ENCODE measurements around the gene CYREN. TPM values are rescaled to one million over a fixed set of nuclear protein-coding genes. Genes with fewer than 3 reads are reported as not detected.
A peak's percentile ranks its signal among the peaks of the same experiment; 100 is the strongest.

Gene CYREN
- total RNA-seq, 1 experiment from 2014 or later: 54.7 TPM

DNA sequence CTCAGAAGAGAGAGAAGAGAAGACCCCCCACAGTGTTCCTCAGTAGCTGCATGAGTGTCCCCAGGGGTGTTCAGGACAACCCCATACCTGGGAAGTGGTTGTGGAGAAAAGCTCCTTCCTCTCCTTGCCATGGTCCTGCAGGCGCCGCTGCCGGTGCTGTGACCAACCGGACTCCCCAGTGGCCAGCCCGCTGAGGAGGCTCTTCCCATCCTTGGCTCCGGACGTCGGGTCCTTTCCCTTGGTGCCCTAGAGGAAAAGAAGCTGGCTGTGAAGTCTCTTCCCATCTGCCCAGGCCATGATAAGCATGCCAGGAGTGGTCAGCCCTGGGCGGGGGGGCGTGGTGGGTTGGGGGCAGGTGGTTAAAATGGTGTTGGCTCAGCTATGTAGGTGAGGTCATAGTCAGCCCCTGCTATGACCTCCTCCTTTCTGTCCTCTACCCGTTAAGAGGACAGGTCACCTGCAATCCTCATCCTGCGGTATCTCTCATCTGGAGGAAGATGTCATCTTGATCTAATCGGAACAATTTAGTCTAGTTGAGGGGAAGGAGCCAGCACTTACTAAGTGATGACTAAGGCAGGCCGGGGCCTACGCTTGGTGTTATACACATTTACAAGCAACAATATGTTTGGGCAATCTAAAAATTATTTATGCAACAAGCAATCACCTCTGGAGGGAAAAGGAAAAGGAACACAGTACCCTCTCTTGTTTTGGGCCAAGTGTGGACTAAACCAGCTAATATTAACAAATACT is 27.6 kb upstream of the CYREN start:
- no peak for DNase-seq (ENCODE audit: low read depth)

DNA sequence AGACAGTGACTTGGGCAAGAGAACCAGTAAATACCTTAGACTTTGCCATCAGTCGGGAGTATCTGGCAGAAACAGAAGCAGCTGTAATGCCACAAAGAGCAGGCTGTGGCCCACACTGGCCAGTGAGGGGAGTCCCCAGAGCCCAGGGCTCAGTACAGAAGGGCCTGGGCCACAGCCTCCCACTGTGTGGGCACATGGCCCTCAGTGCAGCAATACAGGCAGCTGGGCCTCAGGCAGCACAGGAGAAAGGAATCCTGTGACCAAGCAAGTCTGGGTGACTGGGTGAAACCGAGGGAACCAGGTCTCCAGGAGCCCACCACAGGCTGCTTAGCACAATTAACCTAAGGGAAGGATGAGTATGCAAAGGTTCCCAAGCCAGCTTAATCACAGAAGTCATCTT is 26.8 kb upstream of the CYREN start:
- no peak for DNase-seq (ENCODE audit: low read depth)

- DNase-seq (ENCODE audit: low read depth): no peak
Observed at GRCh38 chr7:135195968-135196629, 25.6 kb upstream of the CYREN start.

- DNase-seq (ENCODE audit: low read depth): no peak
Observed at GRCh38 chr7:135195156-135195555, 24.6 kb upstream of the CYREN start.

GRCh38 chr7:135194494-135195095 is 24.1 kb upstream of the CYREN start:
- DNase-seq (ENCODE audit: low read depth): peak; percentile 55

- DNase-seq (ENCODE audit: low read depth): peak; percentile 91
Observed at GRCh38 chr7:135193615-135194081, 23.1 kb upstream of the CYREN start.

DNA sequence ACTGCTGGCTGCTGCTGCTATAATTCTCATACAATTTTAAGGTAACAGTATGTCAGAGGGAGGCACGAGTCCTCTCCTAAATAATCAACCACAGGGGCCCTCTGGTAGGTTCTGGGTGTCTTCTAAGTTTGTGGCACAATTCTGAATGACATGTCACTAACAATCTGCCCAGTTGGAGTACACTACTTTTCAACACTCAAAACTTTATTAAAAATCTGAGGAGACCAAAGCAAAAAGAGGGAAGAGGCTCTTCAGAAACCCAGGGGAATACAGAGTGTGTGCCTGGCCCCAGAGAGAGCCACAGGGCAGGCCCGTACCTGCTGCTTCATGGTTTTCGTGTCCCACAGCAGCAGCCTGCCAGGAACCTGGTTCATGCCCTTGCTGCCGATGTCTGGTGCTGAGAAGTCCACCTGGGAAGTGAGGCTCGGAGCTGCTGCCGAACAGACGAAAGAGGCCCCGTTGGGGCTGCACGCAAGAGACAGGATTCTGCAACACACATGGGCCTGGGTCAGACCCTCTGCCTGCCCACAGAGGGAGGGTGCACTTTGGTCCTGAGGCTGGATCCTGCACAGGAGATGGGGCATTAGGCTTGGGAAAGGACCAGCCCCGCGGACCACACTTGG is 22.5 kb upstream of the CYREN start:
- DNase-seq (ENCODE audit: low read depth): no peak

DNA sequence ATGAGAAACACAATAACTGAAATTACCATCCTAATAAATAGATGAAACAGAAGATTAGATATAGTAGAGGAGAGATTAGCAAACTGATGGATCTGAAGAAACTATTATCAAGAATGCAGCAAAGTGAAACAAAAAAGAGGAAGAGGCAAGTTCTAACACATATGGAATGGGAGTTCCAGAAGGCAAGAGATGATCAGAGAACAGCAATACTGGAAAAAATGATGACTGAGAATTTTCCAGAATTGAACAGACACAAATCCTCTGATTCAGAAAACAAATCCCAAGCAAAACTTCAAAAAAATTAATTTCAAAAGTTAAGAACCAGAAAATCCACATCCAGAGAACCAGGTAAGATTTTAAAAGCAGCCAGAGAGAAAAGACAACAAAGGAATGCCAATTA is 20.2 kb upstream of the CYREN start:
- no peak for DNase-seq (ENCODE audit: low read depth)

DNA sequence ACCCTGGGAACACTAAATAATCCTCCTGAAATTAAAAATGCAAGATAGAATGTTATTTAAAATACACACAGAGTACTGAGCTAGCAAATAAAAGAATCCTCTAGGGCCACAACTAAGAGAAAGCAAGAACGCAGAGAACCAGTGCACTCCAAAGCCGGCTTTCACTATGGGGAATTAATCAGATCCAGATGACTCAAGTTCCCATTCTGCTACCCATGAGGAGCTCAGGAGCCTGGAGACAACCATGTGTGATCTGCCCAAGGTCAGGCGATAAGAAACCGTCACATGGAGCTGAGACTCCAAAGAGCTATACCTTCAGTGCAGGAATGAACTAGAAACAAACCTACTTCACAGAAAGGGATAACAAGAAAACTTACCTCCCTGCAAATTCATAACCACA is 19.5 kb upstream of the CYREN start:
- no peak for DNase-seq (ENCODE audit: low read depth)

DNA sequence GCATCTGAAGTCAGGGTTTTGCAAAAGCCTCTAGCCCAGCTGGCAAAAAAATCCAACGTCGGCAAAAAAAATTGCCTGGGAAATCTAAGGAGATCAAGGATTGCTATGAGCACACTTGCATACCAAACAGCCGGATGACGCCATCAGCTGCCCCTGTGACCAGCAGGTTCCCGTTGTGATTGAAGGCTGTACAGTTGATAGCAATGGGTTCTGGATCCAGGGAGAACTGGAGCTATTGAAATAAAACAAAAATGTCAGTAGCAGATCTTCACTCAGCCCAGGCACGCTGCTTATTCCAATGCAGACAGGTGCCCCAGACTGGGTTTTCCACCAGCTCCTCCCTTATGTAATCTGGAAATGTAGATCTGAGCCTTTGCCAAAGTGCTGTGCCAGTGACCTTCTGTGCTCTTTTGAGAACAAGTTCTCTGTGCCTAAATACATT is 18.7 kb upstream of the CYREN start:
- no peak for DNase-seq (ENCODE audit: low read depth)

DNA sequence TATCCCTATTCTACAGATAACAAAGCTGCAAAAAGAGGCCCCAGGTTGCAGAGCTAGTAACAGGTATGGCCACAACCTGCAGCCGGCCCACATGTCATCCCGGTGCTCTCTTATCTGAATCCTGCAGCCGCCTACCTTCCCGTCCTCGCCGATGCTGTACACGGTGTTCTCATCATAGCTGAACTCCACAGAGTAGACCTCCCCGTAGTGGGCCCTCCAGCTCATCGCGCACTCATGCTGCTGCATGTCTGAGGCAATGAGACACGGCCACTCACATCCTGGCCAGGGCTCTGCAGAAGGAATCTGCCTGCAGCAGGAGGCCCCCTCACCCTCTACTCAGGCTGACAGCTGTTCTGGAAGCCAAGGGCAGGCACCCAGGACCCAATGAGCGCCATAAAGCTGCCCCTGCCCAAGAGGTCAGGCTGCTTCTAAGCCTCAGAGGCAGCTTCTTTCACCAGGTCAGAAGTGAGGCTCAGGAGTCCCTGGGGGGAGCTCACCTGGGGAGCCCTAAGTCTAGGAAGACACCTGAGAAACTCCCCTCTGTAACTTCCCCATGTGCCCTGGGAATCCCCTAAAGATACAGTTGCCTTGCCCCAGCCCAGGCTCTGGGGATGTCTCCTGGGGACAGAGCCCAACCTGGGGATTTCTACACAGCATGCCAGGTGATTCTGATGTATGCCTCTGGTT is 17.9 kb upstream of the CYREN start:
- no peak for DNase-seq (ENCODE audit: low read depth)

GRCh38 chr7:135186841-135187253 is 16.3 kb upstream of the CYREN start:
- DNase-seq (ENCODE audit: low read depth): no peak

DNA sequence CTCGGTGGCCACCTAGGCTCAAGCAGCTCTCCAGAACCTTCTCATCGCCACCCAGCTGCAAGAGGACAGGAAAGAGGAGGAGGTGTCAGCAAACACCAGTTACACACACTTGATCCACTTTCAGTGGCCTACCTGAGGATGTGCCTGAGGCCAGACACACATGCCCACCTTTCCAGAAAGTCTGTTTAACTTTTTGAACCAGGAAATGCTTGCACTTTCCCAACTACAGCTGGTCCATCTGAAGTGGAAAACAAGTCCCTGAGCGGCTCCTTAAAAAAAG is 15.7 kb upstream of the CYREN start:
- DNase-seq (ENCODE audit: low read depth): no peak

- no peak for DNase-seq (ENCODE audit: low read depth)
Observed at GRCh38 chr7:135185471-135186260, 15.2 kb upstream of the CYREN start.

- no peak for DNase-seq (ENCODE audit: low read depth)
Observed at GRCh38 chr7:135184254-135184841, 13.8 kb upstream of the CYREN start.

DNA sequence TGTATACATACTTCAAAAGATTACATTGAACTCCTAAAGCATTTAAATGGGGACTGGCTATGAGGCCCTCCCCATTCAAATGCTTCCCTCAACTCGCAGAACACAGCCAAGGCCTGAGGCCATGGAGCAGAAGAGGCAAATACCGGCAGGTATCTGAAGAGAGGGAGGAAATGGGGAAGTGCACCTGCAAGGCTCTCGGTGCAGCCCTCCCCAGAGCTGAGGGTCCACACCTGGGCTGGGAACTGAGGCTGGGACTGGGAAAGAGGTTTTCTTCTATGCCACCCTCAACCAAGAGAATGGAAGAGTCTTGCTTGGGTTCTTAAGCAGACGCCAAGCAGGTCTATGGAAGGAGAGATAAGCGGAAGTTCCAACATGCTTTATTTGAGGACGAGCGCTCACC is 13.0 kb upstream of the CYREN start:
- no peak for DNase-seq (ENCODE audit: low read depth)

GRCh38 chr7:135181929-135182678 is 11.6 kb upstream of the CYREN start:
- no peak for DNase-seq (ENCODE audit: low read depth)

DNA sequence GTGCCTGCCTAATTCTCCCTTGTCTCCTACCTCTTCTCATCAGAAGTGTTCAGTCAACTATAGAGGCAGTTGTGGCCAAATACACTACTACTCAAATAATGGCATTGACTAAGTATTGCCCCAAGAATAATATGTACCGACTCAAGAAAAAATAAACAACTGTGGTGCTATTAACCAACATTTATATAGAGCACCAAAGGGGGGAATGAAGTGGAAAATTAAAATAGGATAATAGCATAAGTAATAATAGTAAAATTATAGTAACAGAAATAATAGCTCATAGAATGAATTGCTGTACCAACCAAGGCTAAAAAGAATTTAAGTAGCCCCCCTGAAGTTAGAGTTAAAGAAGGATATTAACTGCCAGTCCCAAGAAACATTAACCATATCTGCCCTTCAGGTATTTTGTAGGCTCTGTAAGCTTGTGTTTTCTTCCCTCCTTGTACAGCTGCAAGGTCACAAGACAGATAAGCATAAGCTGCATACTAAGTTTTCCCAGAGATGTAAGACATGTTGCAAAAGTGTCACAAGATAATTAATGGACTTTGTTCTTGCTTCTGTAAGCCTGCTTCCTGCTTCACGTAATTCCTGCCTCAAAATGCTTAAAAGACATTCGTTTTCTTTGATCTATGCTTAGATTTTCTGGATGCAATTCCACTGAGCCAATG is 10.9 kb upstream of the CYREN start:
- no peak for DNase-seq (ENCODE audit: low read depth)

- DNase-seq (ENCODE audit: low read depth): no peak
Observed at GRCh38 chr7:135180122-135180521, 9.6 kb upstream of the CYREN start.
